Ovary (tissue), 3 donors: Measurements from ENCODE around the gene MEIS1.

Experiments
- EP300 ChIP-seq: sonication (generic); formaldehyde crosslinking; IDR thresholded peaks from one replicate; pipeline ENCODE4 v1.6.1; 2017; ENCODE audit warnings: antibody characterized with exemption
- POLR2A ChIP-seq: fragments of 450-650 bp; IDR thresholded peaks from one replicate; pipeline ENCODE4 v1.6.1; 2017; ENCODE audit warnings: antibody characterized with exemption, mild to moderate bottlenecking, moderate library complexity
- TF ChIP-seq, protein P1 (sequence below), 3 donors: fragments of 450-650 bp in 2 of 3; fragments of 200-600 bp in 1 of 3; IDR thresholded peaks; one replicate each; pipeline versions ENCODE4 v1.5.1 to v1.8.0; 2016 to 2022; ENCODE audit warnings: antibody characterized with exemption in 3 of 3, mild to moderate bottlenecking in 1 of 3
- donor health status: DM: no; HTN: no; CAD: no.

DNA sequence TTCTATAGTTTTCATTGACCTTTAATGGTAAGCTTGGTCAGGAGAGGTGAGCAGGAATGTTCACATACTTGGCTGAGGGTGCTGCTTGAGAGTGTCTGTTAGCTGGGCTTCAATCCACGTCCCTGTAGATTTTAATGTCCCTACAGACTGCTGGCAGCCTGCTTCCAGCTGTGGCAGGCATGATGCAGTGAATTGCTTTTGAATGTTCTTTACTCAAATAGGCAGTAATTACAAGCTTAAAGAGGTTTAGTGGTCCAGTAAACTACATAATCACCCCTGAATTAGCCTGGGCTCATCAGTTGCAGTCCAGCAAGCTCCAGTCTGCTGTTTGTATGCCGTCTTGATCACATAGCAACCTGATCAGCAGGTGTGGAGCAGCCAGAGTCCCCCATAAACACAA, 102.1 kb downstream of the MEIS1 start:
- TF ChIP-seq EP300 = no peak
- TF ChIP-seq, protein P1, sequence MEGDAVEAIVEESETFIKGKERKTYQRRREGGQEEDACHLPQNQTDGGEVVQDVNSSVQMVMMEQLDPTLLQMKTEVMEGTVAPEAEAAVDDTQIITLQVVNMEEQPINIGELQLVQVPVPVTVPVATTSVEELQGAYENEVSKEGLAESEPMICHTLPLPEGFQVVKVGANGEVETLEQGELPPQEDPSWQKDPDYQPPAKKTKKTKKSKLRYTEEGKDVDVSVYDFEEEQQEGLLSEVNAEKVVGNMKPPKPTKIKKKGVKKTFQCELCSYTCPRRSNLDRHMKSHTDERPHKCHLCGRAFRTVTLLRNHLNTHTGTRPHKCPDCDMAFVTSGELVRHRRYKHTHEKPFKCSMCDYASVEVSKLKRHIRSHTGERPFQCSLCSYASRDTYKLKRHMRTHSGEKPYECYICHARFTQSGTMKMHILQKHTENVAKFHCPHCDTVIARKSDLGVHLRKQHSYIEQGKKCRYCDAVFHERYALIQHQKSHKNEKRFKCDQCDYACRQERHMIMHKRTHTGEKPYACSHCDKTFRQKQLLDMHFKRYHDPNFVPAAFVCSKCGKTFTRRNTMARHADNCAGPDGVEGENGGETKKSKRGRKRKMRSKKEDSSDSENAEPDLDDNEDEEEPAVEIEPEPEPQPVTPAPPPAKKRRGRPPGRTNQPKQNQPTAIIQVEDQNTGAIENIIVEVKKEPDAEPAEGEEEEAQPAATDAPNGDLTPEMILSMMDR (IDR thresholded peaks at IDR 0.05) = no peak
- TF ChIP-seq POLR2A = no peak
